HepG2 (cell line): ENCODE measurements around the gene NEAT1. TPM values are rescaled to one million over a fixed set of nuclear protein-coding genes. Genes with fewer than 3 reads are reported as not detected.

Experiments used
- ATAC-seq: fragments of 200-7000 bp; cut with Tn5 transposase; 3 replicates; pipeline ENCODE4 v1.9.1; 2020; ENCODE audit warnings: mild to moderate bottlenecking, moderate library complexity
- BruUV-seq: library from RNA; stranded (reverse); fragments of 400-500 nt; replicated peaks from 2 replicates; lab custom pipeline; 2021; lab: Mats Ljungman, UMichigan
- CTCF ChIA-PET: fragments of 300-600 bp; formaldehyde crosslinking; extraction: SDS; loops from one replicate; lab custom pipeline; 2021; ENCODE audit warnings: low total read pairs, inconsistent platforms, low intra/inter-chr PET ratio; lab: Yijun Ruan, JAX
- POLR2A ChIA-PET: fragments of 350-600 bp; sonication (Branson Sonifier 250); formaldehyde crosslinking; loops from one replicate; lab custom pipeline; 2020; ENCODE audit warnings: antibody characterized with exemption, inconsistent platforms; lab: Yijun Ruan, JAX
- DNase-seq: peaks from one replicate; pipeline ENCODE4 v3.0.0-alpha.2; 2015; ENCODE audit warnings: low spot score
- FAIRE-seq: peaks from 3 replicates; lab custom pipeline; 2011; peaks lifted over from hg19 to GRCh38; lab: Jason Lieb, UNC
- H2AFZ ChIP-seq: one replicate; pipeline ENCODE4 v1.6.1; 2011; ENCODE audit warnings: low read length, inconsistent platforms
- H3K27ac ChIP-seq: fragments of 300-600 bp; 3 replicates; pipeline ENCODE4 v1.8.0; 2011; ENCODE audit warnings: mixed run types, mild to moderate bottlenecking, mixed read lengths, low read length, inconsistent platforms; ENCODE audit not compliant: insufficient read depth; ENCODE audit errors: extremely low read length
- H3K27me3 ChIP-seq, 2 experiments: fragments of 200-600 bp in 1 of 2; 2 replicates in 1 of 2; 3 replicates in 1 of 2; pipeline versions ENCODE4 v1.6.0 to v1.8.0; 2011; ENCODE audit warnings: low read length in 2 of 2, mild to moderate bottlenecking in 2 of 2, moderate library complexity in 2 of 2, inconsistent platforms in 1 of 2; ENCODE audit not compliant: insufficient read depth in 2 of 2, control insufficient read depth in 1 of 2
- H3K36me3 ChIP-seq, 2 experiments: fragments of 200-600 bp in 1 of 2; replicated peaks in 1 of 2; 2 replicates in 1 of 2; 3 replicates in 1 of 2; pipeline versions ENCODE4 v1.5.1 to v1.8.0; 2011; ENCODE audit warnings: low read length in 2 of 2, inconsistent platforms in 1 of 2; ENCODE audit not compliant: insufficient read depth in 2 of 2, control insufficient read depth in 1 of 2
- H3K4me1 ChIP-seq: 2 replicates; pipeline ENCODE4 v1.5.1; 2012; ENCODE audit warnings: low read length, inconsistent platforms; ENCODE audit not compliant: insufficient read depth
- H3K4me2 ChIP-seq: 2 replicates; pipeline ENCODE4 v1.6.0; 2011; ENCODE audit warnings: low read depth, low read length, inconsistent platforms
- H3K4me3 ChIP-seq, 3 experiments: fragments of 200-600 bp in 1 of 3; sonication (generic), shearing (Covaris generic) in 1 of 3; replicated peaks in 1 of 3; 2 replicates each; pipeline ENCODE4 v1.5.1; 2011 to 2016; ENCODE audit warnings: low read length in 3 of 3, inconsistent platforms in 2 of 3, low read depth in 2 of 3, mild to moderate bottlenecking in 2 of 3, control low read depth in 1 of 3, mixed read lengths in 1 of 3; ENCODE audit not compliant: insufficient read depth in 1 of 3
- H3K79me2 ChIP-seq: one replicate; pipeline ENCODE4 v1.6.1; 2011; ENCODE audit warnings: low read length, inconsistent platforms; ENCODE audit not compliant: insufficient read depth
- H3K9ac ChIP-seq: 2 replicates; pipeline ENCODE4 v1.6.0; 2011; ENCODE audit warnings: mild to moderate bottlenecking, low read depth, low read length, inconsistent platforms; ENCODE audit not compliant: insufficient read depth
- H3K9me3 ChIP-seq: 2 replicates; pipeline ENCODE4 v1.5.1; 2012; ENCODE audit warnings: mild to moderate bottlenecking, low read length
- H4K20me1 ChIP-seq: 2 replicates; pipeline ENCODE4 v1.6.0; 2011; ENCODE audit warnings: inconsistent platforms, mild to moderate bottlenecking, low read length, moderate library complexity; ENCODE audit not compliant: insufficient read depth
- ARNT2 ChIP-seq: sonication (generic); formaldehyde crosslinking; IDR thresholded peaks from 2 replicates; pipeline ENCODE4 v1.8.0; 2022; ENCODE audit warnings: mild to moderate bottlenecking, low read depth, missing genetic modification reagents, moderate library complexity
- CBX5 ChIP-seq: sonication (generic); formaldehyde crosslinking; IDR thresholded peaks from 2 replicates; pipeline ENCODE4 v1.4.0; 2020; ENCODE audit warnings: missing genetic modification reagents, borderline replicate concordance
- CCDC6 ChIP-seq: sonication (generic); formaldehyde crosslinking; IDR thresholded peaks from 2 replicates; pipeline ENCODE4 v1.8.1; 2022; ENCODE audit warnings: mild to moderate bottlenecking, missing genetic modification reagents, moderate library complexity
- HDAC1 ChIP-seq: sonication (generic); formaldehyde crosslinking; IDR thresholded peaks from 2 replicates; pipeline ENCODE4 v1.5.1; 2020; ENCODE audit warnings: mild to moderate bottlenecking, missing genetic modification reagents
- JUND ChIP-seq: sonication (generic); formaldehyde crosslinking; IDR thresholded peaks from 2 replicates; pipeline ENCODE4 v1.8.0; 2022; ENCODE audit warnings: mild to moderate bottlenecking, missing genetic modification reagents
- SAP130 ChIP-seq: IDR thresholded peaks from 2 replicates; pipeline ENCODE4 v1.6.1; 2016; ENCODE audit warnings: low read depth
- SMAD3 ChIP-seq: sonication (generic); formaldehyde crosslinking; IDR thresholded peaks from 2 replicates; pipeline ENCODE4 v1.4.0; 2020; ENCODE audit warnings: missing genetic modification reagents
- ZFY ChIP-seq: sonication (generic); formaldehyde crosslinking; IDR thresholded peaks from 2 replicates; pipeline ENCODE4 v1.4.0; 2020; ENCODE audit warnings: missing genetic modification reagents
- ZMYM2 ChIP-seq: sonication (generic); formaldehyde crosslinking; IDR thresholded peaks from 2 replicates; pipeline ENCODE4 v1.8.0; 2022; ENCODE audit warnings: mild to moderate bottlenecking, missing genetic modification reagents
- ZNF34 ChIP-seq: sonication (generic); formaldehyde crosslinking; IDR thresholded peaks from 2 replicates; pipeline ENCODE4 v1.4.0; 2020; ENCODE audit warnings: mild to moderate bottlenecking, missing genetic modification reagents, borderline replicate concordance
- ZNF343 ChIP-seq: sonication (generic); formaldehyde crosslinking; IDR thresholded peaks from 2 replicates; pipeline ENCODE4 v1.4.0; 2020; ENCODE audit warnings: mild to moderate bottlenecking, missing genetic modification reagents
- ZNF432 ChIP-seq: sonication (generic); formaldehyde crosslinking; IDR thresholded peaks from 2 replicates; pipeline ENCODE4 v1.5.0; 2020; ENCODE audit warnings: missing genetic modification reagents, mild to moderate bottlenecking, borderline replicate concordance
- ZNF546 ChIP-seq: sonication (generic); formaldehyde crosslinking; conservative IDR thresholded peaks from 2 replicates; pipeline ENCODE4 v1.8.1; 2023; ENCODE audit warnings: mild to moderate bottlenecking, missing genetic modification reagents
- ZNF556 ChIP-seq: sonication (generic); formaldehyde crosslinking; IDR thresholded peaks from 2 replicates; pipeline ENCODE4 v1.4.0; 2020; ENCODE audit warnings: mild to moderate bottlenecking, missing genetic modification reagents, borderline replicate concordance
- ZNF777 ChIP-seq: sonication (generic); formaldehyde crosslinking; IDR thresholded peaks from 2 replicates; pipeline ENCODE4 v1.4.0; 2020; ENCODE audit warnings: missing genetic modification reagents
- WGBS: methylation state at CpG from one replicate; pipeline ENCODE4 v1.1.6; 2017; ENCODE audit warnings: low lambda C conversion rate; 5-methylcytosine and 5-hydroxymethylcytosine counted together
- in situ Hi-C: cut with HindIII; loops from 2 replicates; pipeline ENCODE4 v1.10.0; 2017; ENCODE audit warnings: low pct_unique_long_range_greater_than_20kb; ENCODE audit not compliant: extremely low pct_ligation_motif_present
- intact Hi-C: fragments of 100-400 bp; cut with micrococcal nuclease; formaldehyde crosslinking; loops from one replicate; pipeline ENCODE4 v1.10.0; 2022; ENCODE audit not compliant: unreplicated experiment
- polyA plus RNA-seq, 8 experiments: library from polyadenylated mRNA; depleted of rRNA in 3 of 8; stranded (reverse) in 7 of 8; unstranded in 1 of 8; fragments of >200 nt; fragmentation: Illumina TruSeq in 4 of 8; extraction: Trizol in 4 of 8; gene quantifications; 2 replicates each; pipeline versions ENCODE4 v1.2.1 to v1.2.3, GENCODE V29; 2011 to 2016; ENCODE audit warnings: low read depth in 4 of 8, missing spikeins in 1 of 8, mixed read lengths in 1 of 8; ENCODE audit not compliant: insufficient read depth in 1 of 8
- total RNA-seq, 5 experiments: library from RNA; depleted of rRNA; stranded (reverse); fragments of >200 nt; fragmentation: Illumina TruSeq; extraction: Trizol; gene quantifications; 2 replicates each; pipeline ENCODE4 v1.2.3, GENCODE V29; 2016; ENCODE audit warnings: low read depth in 1 of 5
- TF ChIP-seq, protein P1 (sequence below), 2 experiments: sonication (generic) in 1 of 2; formaldehyde crosslinking in 1 of 2; IDR thresholded peaks; 2 replicates each; pipeline versions ENCODE4 v1.4.0 to v1.6.1; 2018 to 2020; ENCODE audit warnings: missing genetic modification reagents in 2 of 2, borderline replicate concordance in 1 of 2, low read depth in 1 of 2, mild to moderate bottlenecking in 1 of 2, missing biosample characterization in 1 of 2
- TF ChIP-seq, protein P2 (sequence below): IDR thresholded peaks from 2 replicates; pipeline ENCODE4 v1.6.1; 2012; ENCODE audit warnings: low read depth, low read length, improper control_type of control experiment
- TF ChIP-seq, protein P3 (sequence below): sonication (generic); formaldehyde crosslinking; IDR thresholded peaks from 2 replicates; pipeline ENCODE4 v1.9.0; 2022; ENCODE audit warnings: missing genetic modification reagents, mild to moderate bottlenecking, borderline replicate concordance

Gene NEAT1
- total and polyA plus RNA-seq, 2 of the 13 experiments (the other 11 are each of a cell fraction or from before 2014, with no cell fraction given), result 20.5 to 41.2 TPM

DNA sequence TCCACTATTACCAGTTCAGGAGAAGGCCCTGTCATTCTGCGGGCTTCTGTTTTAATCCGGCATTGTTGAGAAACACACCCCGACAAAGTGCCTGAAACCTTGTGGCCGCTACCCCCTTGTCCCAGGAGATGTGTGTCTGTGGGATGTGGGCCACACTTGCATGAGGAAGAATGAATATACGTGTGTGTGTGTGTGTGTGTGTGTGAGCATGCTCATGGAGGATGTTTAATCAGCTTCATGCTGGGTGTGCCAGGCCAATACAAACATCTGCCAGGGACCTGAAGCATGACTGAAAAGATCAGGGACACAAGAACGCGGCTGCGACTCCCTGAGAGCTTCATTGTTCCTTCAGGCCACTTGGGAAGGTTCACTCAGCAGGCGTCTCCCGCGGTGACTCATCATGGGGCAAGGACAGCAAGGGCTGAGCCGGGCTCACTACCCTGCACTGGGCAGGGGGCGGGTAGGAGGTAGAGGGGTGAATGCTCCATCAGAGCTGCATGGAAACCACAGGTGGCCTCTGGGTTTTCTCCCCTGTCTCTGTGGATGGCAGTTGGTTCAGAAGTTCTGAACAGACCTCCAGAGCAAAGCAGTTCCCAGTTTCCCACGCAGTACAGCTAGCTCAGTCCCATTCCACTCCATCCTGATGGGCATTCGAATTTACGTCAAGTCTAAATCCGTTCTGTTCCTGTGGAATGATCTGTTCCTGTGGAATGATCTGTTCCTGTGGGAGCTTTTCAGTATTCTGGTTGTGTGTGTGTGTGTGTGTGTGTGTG lies 69.2 kb downstream of the NEAT1 start:
- H3K27ac ChIP-seq, result peak overlapping the region; percentile 6
- no peaks in the 10 kb centered on the region for H4K20me1 ChIP-seq
- peak overlapping the region; percentile 36 for H3K9ac ChIP-seq
- peaks cover 4% of the 10 kb centered on the region for H3K79me2 ChIP-seq
- intact Hi-C loops (no loop called here), in situ Hi-C loops (no loop called here)
- ChIA-PET POLR2A (interaction anchor here (0.6 to 27.3 kb wide), 10 partner anchors 8 to 158 kb away, joined by 3 to 1590 read pairs (median 10); partner anchors contain the start of genes DPF2, MALAT1 and NEAT1), CTCF (no interaction called here)
- H3K36me3 ChIP-seq, result no peaks in the 10 kb centered on the region
- H3K27me3 ChIP-seq, result no peaks in the 10 kb centered on the region
- DNase-seq (no peak), FAIRE-seq (peak; percentile 23), ATAC-seq (peak; percentile 8)
- BruUV-seq, result no TSS peak
- H2AFZ ChIP-seq, result no peak overlapping the region
- peak overlapping the region in 2 of 3 experiments; percentile 6 to 55; a peak in 4 of 6 replicates for H3K4me3 ChIP-seq
- no peaks in the 10 kb centered on the region for H3K9me3 ChIP-seq
- WGBS, result 2% methylated on average over 14 of the region's 17 CpGs
- H3K4me2 ChIP-seq, result peak overlapping the region; percentile 86
- peaks cover 91% of the 10 kb centered on the region for H3K4me1 ChIP-seq
- peak; percentile 47; the same call in 1 of the 2 replicates for TF ChIP-seq SAP130 (CRISPR knock-in tag)
- peak; percentile 9; the same call in 1 of the 2 replicates for TF ChIP-seq SMAD3 (CRISPR knock-in tag)
- 0 out of 2 replicates have a peak, but pooled peaks have one; percentile 52 for TF ChIP-seq CCDC6
- no peak for TF ChIP-seq ARNT2
- 0 out of 2 replicates have a peak, but pooled peaks have one; percentile 14 for TF ChIP-seq HDAC1 (CRISPR knock-in tag)
- TF ChIP-seq, protein P1, sequence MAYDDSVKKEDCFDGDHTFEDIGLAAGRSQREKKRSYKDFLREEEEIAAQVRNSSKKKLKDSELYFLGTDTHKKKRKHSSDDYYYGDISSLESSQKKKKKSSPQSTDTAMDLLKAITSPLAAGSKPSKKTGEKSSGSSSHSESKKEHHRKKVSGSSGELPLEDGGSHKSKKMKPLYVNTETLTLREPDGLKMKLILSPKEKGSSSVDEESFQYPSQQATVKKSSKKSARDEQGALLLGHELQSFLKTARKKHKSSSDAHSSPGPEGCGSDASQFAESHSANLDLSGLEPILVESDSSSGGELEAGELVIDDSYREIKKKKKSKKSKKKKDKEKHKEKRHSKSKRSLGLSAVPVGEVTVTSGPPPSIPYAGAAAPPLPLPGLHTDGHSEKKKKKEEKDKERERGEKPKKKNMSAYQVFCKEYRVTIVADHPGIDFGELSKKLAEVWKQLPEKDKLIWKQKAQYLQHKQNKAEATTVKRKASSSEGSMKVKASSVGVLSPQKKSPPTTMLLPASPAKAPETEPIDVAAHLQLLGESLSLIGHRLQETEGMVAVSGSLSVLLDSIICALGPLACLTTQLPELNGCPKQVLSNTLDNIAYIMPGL (CRISPR knock-in tag; IDR thresholded peaks at IDR 0.05; ENCODE audit: borderline replicate concordance in 1 of 2, low read depth in 1 of 2), result peak in 1 of 2 experiments; percentile 46; a peak in 1 of 4 replicates
- no peak for TF ChIP-seq ZNF34 (CRISPR knock-in tag)
- TF ChIP-seq CBX5 (CRISPR knock-in tag), result peak; percentile 31; the same call in 1 of the 2 replicates
- no peak for TF ChIP-seq ZNF777 (CRISPR knock-in tag)
- no peak for TF ChIP-seq ZNF432 (CRISPR knock-in tag)
- TF ChIP-seq ZFY (CRISPR knock-in tag), result 0 out of 2 replicates have a peak, but pooled peaks have one; percentile 26
- TF ChIP-seq, protein P2, sequence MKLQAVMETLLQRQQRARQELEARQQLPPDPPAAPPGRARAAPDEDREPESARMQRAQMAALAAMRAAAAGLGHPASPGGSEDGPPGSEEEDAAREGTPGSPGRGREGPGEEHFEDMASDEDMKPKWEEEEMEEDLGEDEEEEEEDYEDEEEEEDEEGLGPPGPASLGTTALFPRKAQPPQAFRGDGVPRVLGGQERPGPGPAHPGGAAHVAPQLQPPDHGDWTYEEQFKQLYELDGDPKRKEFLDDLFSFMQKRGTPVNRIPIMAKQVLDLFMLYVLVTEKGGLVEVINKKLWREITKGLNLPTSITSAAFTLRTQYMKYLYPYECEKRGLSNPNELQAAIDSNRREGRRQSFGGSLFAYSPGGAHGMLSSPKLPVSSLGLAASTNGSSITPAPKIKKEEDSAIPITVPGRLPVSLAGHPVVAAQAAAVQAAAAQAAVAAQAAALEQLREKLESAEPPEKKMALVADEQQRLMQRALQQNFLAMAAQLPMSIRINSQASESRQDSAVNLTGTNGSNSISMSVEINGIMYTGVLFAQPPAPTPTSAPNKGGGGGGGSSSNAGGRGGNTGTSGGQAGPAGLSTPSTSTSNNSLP, result 0 out of 2 replicates have a peak, but pooled peaks have one; percentile 32
- TF ChIP-seq ZNF546 (CRISPR knock-in tag), result no peak
- TF ChIP-seq ZNF343, result 0 out of 2 replicates have a peak, but pooled peaks have one; percentile 44
- TF ChIP-seq ZMYM2 (CRISPR knock-in tag), result 0 out of 2 replicates have a peak, but pooled peaks have one; percentile 4
- TF ChIP-seq JUND (CRISPR knock-in tag), result peak; percentile 84
- TF ChIP-seq ZNF556 (CRISPR knock-in tag), result peak; percentile 50; the same call in 1 of the 2 replicates
- TF ChIP-seq, protein P3, sequence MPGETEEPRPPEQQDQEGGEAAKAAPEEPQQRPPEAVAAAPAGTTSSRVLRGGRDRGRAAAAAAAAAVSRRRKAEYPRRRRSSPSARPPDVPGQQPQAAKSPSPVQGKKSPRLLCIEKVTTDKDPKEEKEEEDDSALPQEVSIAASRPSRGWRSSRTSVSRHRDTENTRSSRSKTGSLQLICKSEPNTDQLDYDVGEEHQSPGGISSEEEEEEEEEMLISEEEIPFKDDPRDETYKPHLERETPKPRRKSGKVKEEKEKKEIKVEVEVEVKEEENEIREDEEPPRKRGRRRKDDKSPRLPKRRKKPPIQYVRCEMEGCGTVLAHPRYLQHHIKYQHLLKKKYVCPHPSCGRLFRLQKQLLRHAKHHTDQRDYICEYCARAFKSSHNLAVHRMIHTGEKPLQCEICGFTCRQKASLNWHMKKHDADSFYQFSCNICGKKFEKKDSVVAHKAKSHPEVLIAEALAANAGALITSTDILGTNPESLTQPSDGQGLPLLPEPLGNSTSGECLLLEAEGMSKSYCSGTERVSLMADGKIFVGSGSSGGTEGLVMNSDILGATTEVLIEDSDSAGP (CRISPR knock-in tag), result peak; percentile 44; the same call in 1 of the 2 replicates
